Measurements from ENCODE around the gene PDZD2. TPM values are rescaled to one million over a fixed set of nuclear protein-coding genes. Genes with fewer than 3 reads are reported as not detected.
"Not testable (repeated sequence)": the region's sequence is repeated elsewhere in the genome, so short reads cannot be mapped to it uniquely, and the experiment has no call there.

Gene PDZD2
- total RNA-seq, 1 experiment from 2014 or later = not detected

- Histone ChIP-seq H2AFZ (no peak overlapping the region), H3K4me1 (replicated peaks; ENCODE audit: insufficient read depth) (no peaks in the 10 kb centered on the region), H3K9me2 (ENCODE audit: insufficient read depth) (no peaks in the 10 kb centered on the region; the same call in 1 of the 2 replicates), H3F3A (ENCODE audit: insufficient read depth, low read depth) (no peaks in the 10 kb centered on the region), H3K9me3 (ENCODE audit: insufficient read depth, low read depth) (no peaks in the 10 kb centered on the region), H3K4me3 (no peak overlapping the region), H3K27ac (no peak overlapping the region), H3K79me2 (ENCODE audit: low read depth) (no peaks in the 10 kb centered on the region), H3K36me3 (ENCODE audit: low read depth) (no peaks in the 10 kb centered on the region), H3K4me2 (no peak overlapping the region), H4K20me1 (ENCODE audit: insufficient read depth) (no peaks in the 10 kb centered on the region), H3K27me3 (ENCODE audit: insufficient read depth, low read depth) (peaks cover 98% of the 10 kb centered on the region)
- ChIA-PET POLR2A (ENCODE audit: unreplicated experiment) (no interaction called here), CTCF (interaction anchor here (0.6 kb wide), 1 partner anchor 363 kb away, joined by 4 read pairs; no protein-coding TSS in a partner anchor)
- no TSS peak for BruUV-seq (replicated peaks)
- TF ChIP-seq CTCF (conservative IDR thresholded peaks at IDR 0.05) (no peak), EZH2 (IDR thresholded peaks at IDR 0.05; ENCODE audit: low read depth) (no peak)
- DNase-seq = no peak
- intact Hi-C loops (cut with micrococcal nuclease; ENCODE audit: unreplicated experiment) = no loop called here
Observed at GRCh38 chr5:31598640-31599611, 40.0 kb upstream of the PDZD2 start.

- CTCF ChIA-PET; intact Hi-C loops (cut with micrococcal nuclease; ENCODE audit: unreplicated experiment); H3K4me1 ChIP-seq (replicated peaks; ENCODE audit: insufficient read depth); BruUV-seq (replicated peaks); POLR2A ChIA-PET (ENCODE audit: unreplicated experiment); H3K9me3 ChIP-seq (ENCODE audit: insufficient read depth, low read depth); H3K4me2 ChIP-seq; H3K4me3 ChIP-seq; DNase-seq; H3F3A ChIP-seq (ENCODE audit: insufficient read depth, low read depth); H2AFZ ChIP-seq; H3K36me3 ChIP-seq (ENCODE audit: low read depth); H4K20me1 ChIP-seq (ENCODE audit: insufficient read depth); H3K27ac ChIP-seq; H3K9me2 ChIP-seq (ENCODE audit: insufficient read depth); H3K79me2 ChIP-seq (ENCODE audit: low read depth): not testable (repeated sequence)
- H3K27me3 ChIP-seq (ENCODE audit: insufficient read depth, low read depth) = peaks cover 100% of the 10 kb centered on the region
Observed at GRCh38 chr5:31602305-31602704, 36.6 kb upstream of the PDZD2 start.

- Histone ChIP-seq H3K79me2 (ENCODE audit: low read depth) (no peaks in the 10 kb centered on the region), H2AFZ (no peak overlapping the region), H3K27ac (no peak overlapping the region), H3K9me3 (ENCODE audit: insufficient read depth, low read depth) (no peaks in the 10 kb centered on the region), H3K36me3 (ENCODE audit: low read depth) (no peaks in the 10 kb centered on the region), H3F3A (ENCODE audit: insufficient read depth, low read depth) (no peaks in the 10 kb centered on the region), H4K20me1 (ENCODE audit: insufficient read depth) (no peaks in the 10 kb centered on the region), H3K9me2 (ENCODE audit: insufficient read depth) (no peaks in the 10 kb centered on the region), H3K27me3 (ENCODE audit: insufficient read depth, low read depth) (peaks cover 100% of the 10 kb centered on the region), H3K4me2 (no peak overlapping the region), H3K4me1 (replicated peaks; ENCODE audit: insufficient read depth) (no peaks in the 10 kb centered on the region), H3K4me3 (no peak overlapping the region)
- intact Hi-C loops (cut with micrococcal nuclease; ENCODE audit: unreplicated experiment) = no loop called here
- DNase-seq = no peak
- CTCF ChIA-PET = interaction anchor here (0.6 kb wide), 1 partner anchor 101 kb away, joined by 3 read pairs; no protein-coding TSS in a partner anchor
- BruUV-seq (replicated peaks) = no TSS peak
- POLR2A ChIA-PET (ENCODE audit: unreplicated experiment) = no interaction called here
- TF ChIP-seq CTCF (conservative IDR thresholded peaks at IDR 0.05) = no peak
Observed at GRCh38 chr5:31604240-31604639, 34.7 kb upstream of the PDZD2 start.

Data from PC-9 (cell line).